Mesenchymal stem cell (in vitro differentiated cells and primary cell): ENCODE measurements around the gene EIF6. TPM values are rescaled to one million over a fixed set of nuclear protein-coding genes. Genes with fewer than 3 reads are reported as not detected.

Source experiments
- DNase-seq: peaks from one replicate; pipeline ENCODE4 v3.0.0-alpha.2; 2013
- H2AFZ ChIP-seq: one replicate; pipeline ENCODE4 v1.6.1; 2013; ENCODE audit warnings: low read depth, mild to moderate bottlenecking, control low read depth, inconsistent platforms, low read length, moderate library complexity
- H2AK5ac ChIP-seq: 2 replicates; pipeline ENCODE4 v1.6.1; 2013; ENCODE audit warnings: low read length, moderate library complexity, mild to moderate bottlenecking, inconsistent platforms; ENCODE audit not compliant: severe bottlenecking
- H2BK120ac ChIP-seq: one replicate; pipeline ENCODE4 v1.6.1; 2013; ENCODE audit warnings: low read depth, mild to moderate bottlenecking, inconsistent platforms, low read length, moderate library complexity
- H2BK12ac ChIP-seq, 2 experiments: one replicate each; pipeline ENCODE4 v1.6.1; 2013; ENCODE audit warnings: inconsistent platforms in 2 of 2, low read length in 2 of 2, mild to moderate bottlenecking in 2 of 2, moderate library complexity in 2 of 2, control low read depth in 1 of 2
- H2BK15ac ChIP-seq: one replicate; pipeline ENCODE4 v1.6.1; 2013; ENCODE audit warnings: mild to moderate bottlenecking, low read depth, inconsistent platforms; ENCODE audit not compliant: poor library complexity, severe bottlenecking
- H2BK5ac ChIP-seq: 2 replicates; pipeline ENCODE4 v1.6.1; 2013; ENCODE audit warnings: low read depth, mild to moderate bottlenecking, low read length, control low read depth, inconsistent platforms; ENCODE audit not compliant: poor library complexity, severe bottlenecking
- H3K14ac ChIP-seq, 2 experiments: one replicate each; pipeline ENCODE4 v1.6.1; 2013; ENCODE audit warnings: inconsistent platforms in 2 of 2, low read length in 2 of 2, control low read depth in 1 of 2, mild to moderate bottlenecking in 1 of 2, moderate library complexity in 1 of 2
- H3K18ac ChIP-seq, 2 experiments: one replicate each; pipeline ENCODE4 v1.6.1; 2013; ENCODE audit warnings: inconsistent platforms in 2 of 2, low read length in 2 of 2, control low read depth in 1 of 2, low read depth in 1 of 2, mild to moderate bottlenecking in 1 of 2
- H3K23ac ChIP-seq, 2 experiments: one replicate each; pipeline ENCODE4 v1.6.1; 2013; ENCODE audit warnings: inconsistent platforms in 2 of 2, low read length in 2 of 2, mild to moderate bottlenecking in 2 of 2, moderate library complexity in 2 of 2, control low read depth in 1 of 2
- H3K27ac ChIP-seq: 2 replicates; pipeline ENCODE4 v1.5.1; 2013; ENCODE audit warnings: mild to moderate bottlenecking, moderate library complexity, low read length, control low read depth, inconsistent platforms; ENCODE audit not compliant: poor library complexity, severe bottlenecking
- H3K27me3 ChIP-seq, 2 experiments: 2 replicates each; pipeline versions ENCODE4 v1.6.1 to v1.7.0; 2013; ENCODE audit warnings: low read length in 2 of 2, mild to moderate bottlenecking in 2 of 2, moderate library complexity in 2 of 2, control low read depth in 1 of 2, inconsistent platforms in 1 of 2; ENCODE audit not compliant: control insufficient read depth in 1 of 2, insufficient read depth in 1 of 2
- H3K36me3 ChIP-seq, 2 experiments: 2 replicates each; pipeline versions ENCODE4 v1.6.1 to v1.7.0; 2013; ENCODE audit warnings: low read length in 2 of 2, control low read depth in 1 of 2, inconsistent platforms in 1 of 2, low read depth in 1 of 2, mild to moderate bottlenecking in 1 of 2; ENCODE audit not compliant: insufficient read depth in 2 of 2, control insufficient read depth in 1 of 2
- H3K4ac ChIP-seq, 2 experiments: one replicate each; pipeline ENCODE4 v1.6.1; 2013; ENCODE audit warnings: inconsistent platforms in 2 of 2, low read length in 2 of 2, mild to moderate bottlenecking in 2 of 2, moderate library complexity in 2 of 2, control low read depth in 1 of 2, low read depth in 1 of 2
- H3K4me1 ChIP-seq: 2 replicates; pipeline ENCODE4 v1.6.1; 2013; ENCODE audit warnings: low read depth, low read length, control low read depth; ENCODE audit not compliant: control insufficient read depth, insufficient read depth
- H3K4me2 ChIP-seq: 2 replicates; pipeline ENCODE4 v1.6.1; 2013; ENCODE audit warnings: low read length, mild to moderate bottlenecking, inconsistent platforms; ENCODE audit not compliant: poor library complexity, severe bottlenecking
- H3K4me3 ChIP-seq, 2 experiments: 2 replicates each; pipeline versions ENCODE4 v1.5.1 to v1.7.0; 2013; ENCODE audit warnings: low read length in 2 of 2, mild to moderate bottlenecking in 2 of 2, control low read depth in 1 of 2, low read depth in 1 of 2; ENCODE audit not compliant: insufficient read depth in 1 of 2
- H3K79me1 ChIP-seq: replicated peaks from 2 replicates; pipeline ENCODE4 v1.6.1; 2013; ENCODE audit warnings: mild to moderate bottlenecking, control low read depth, low read length, inconsistent platforms; ENCODE audit not compliant: poor library complexity, severe bottlenecking
- H3K9ac ChIP-seq: 2 replicates; pipeline ENCODE4 v1.7.0; 2013; ENCODE audit warnings: mild to moderate bottlenecking, low read length, moderate library complexity
- H3K9me3 ChIP-seq: 2 replicates; pipeline ENCODE4 v1.7.0; 2013; ENCODE audit warnings: mild to moderate bottlenecking, low read length; ENCODE audit not compliant: control insufficient read depth
- H4K8ac ChIP-seq: one replicate; pipeline ENCODE4 v1.6.1; 2013; ENCODE audit warnings: inconsistent platforms, mild to moderate bottlenecking, low read length, moderate library complexity
- H4K91ac ChIP-seq: one replicate; pipeline ENCODE4 v1.6.1; 2013; ENCODE audit warnings: mild to moderate bottlenecking, low read length, inconsistent platforms
- WGBS: methylation state at CpG from one replicate; pipeline ENCODE4 v1.1.7; 2013; ENCODE audit warnings: mixed read lengths; 5-methylcytosine and 5-hydroxymethylcytosine counted together
- polyA plus RNA-seq, 2 experiments: library from polyadenylated mRNA; stranded (reverse); fragments of 200-250 nt; gene quantifications; one replicate each; pipeline ENCODE4 v1.2.3, GENCODE V29; 2013

The EIF6 gene
- polyA plus RNA-seq (2013, experiment 1 of 2) = 110 TPM
- polyA plus RNA-seq (2013, experiment 2 of 2) = 112 TPM

- peak within 1 kb of the TSS; percentile 81 for H3K4me2 ChIP-seq
- peak within 1 kb of the TSS; percentile 99 for H2BK15ac ChIP-seq
- peaks cover 19 to 27% of the 10 kb centered on the region in 2 experiments for H3K36me3 ChIP-seq
- H4K91ac ChIP-seq = peak within 1 kb of the TSS; percentile 57
- H3K9ac ChIP-seq = peak within 1 kb of the TSS; percentile 95
- H2BK120ac ChIP-seq = peak within 1 kb of the TSS; percentile 29
- H2BK12ac ChIP-seq = peak within 1 kb of the TSS in 1 of 2 experiments; percentile 43
- H3K4ac ChIP-seq = peak within 1 kb of the TSS; percentile 57 to 77
- H4K8ac ChIP-seq = peak within 1 kb of the TSS; percentile 98
- DNase-seq = peak; percentile 88
- peak within 1 kb of the TSS; percentile 87 for H3K27ac ChIP-seq
- no peaks in the 10 kb centered on the region for H3K9me3 ChIP-seq
- H2AFZ ChIP-seq = peak within 1 kb of the TSS; percentile 87
- peak within 1 kb of the TSS; percentile 74 for H2AK5ac ChIP-seq
- peak within 1 kb of the TSS; percentile 73 to 82 for H3K18ac ChIP-seq
- H3K14ac ChIP-seq = peak within 1 kb of the TSS in 1 of 2 experiments; percentile 85
- peak within 1 kb of the TSS in 1 of 2 experiments; percentile 62 for H3K23ac ChIP-seq
- peak within 1 kb of the TSS; percentile 76 to 99 for H3K4me3 ChIP-seq
- H3K79me1 ChIP-seq = no peaks in the 10 kb centered on the region
- H3K27me3 ChIP-seq = no peaks in the 10 kb centered on the region
- under 1% methylated on average over 51 of the region's 61 CpGs for WGBS
- peak within 1 kb of the TSS; percentile 48 for H2BK5ac ChIP-seq
- H3K4me1 ChIP-seq = peaks cover 23% of the 10 kb centered on the region
Measured at GRCh38 chr20:35284267-35284991, at the start of gene EIF6. TSS of gene EIF6 (minus strand) at chr20:35284772. CDS start at chr20:35284487, 285 bp downstream.

GRCh38 chr20:35333606-35334005 is 49.0 kb upstream of the EIF6 start:
- peaks cover 3% of the 10 kb centered on the region for H3K4me1 ChIP-seq
- H3K14ac ChIP-seq = no peak overlapping the region
- no peak overlapping the region for H2BK12ac ChIP-seq
- H4K91ac ChIP-seq = no peak overlapping the region
- H3K9me3 ChIP-seq = no peaks in the 10 kb centered on the region
- no peak overlapping the region for H2AFZ ChIP-seq
- H3K4me3 ChIP-seq = no peak overlapping the region
- H3K4me2 ChIP-seq = no peak overlapping the region
- H3K27ac ChIP-seq = no peak overlapping the region
- peak overlapping the region in 1 of 2 experiments; percentile 56 for H3K18ac ChIP-seq
- H2BK15ac ChIP-seq = no peak overlapping the region
- H3K27me3 ChIP-seq = no peaks in the 10 kb centered on the region
- H3K79me1 ChIP-seq = peaks cover 8% of the 10 kb centered on the region
- 80% methylated on average over 1 of the region's 4 CpGs for WGBS
- no peak overlapping the region for H3K23ac ChIP-seq
- H2BK5ac ChIP-seq = no peak overlapping the region
- H2BK120ac ChIP-seq = no peak overlapping the region
- H3K36me3 ChIP-seq = peaks cover 4 to 9% of the 10 kb centered on the region in 2 experiments
- no peak overlapping the region for H4K8ac ChIP-seq
- DNase-seq = no peak
- no peak overlapping the region for H2AK5ac ChIP-seq
- no peak overlapping the region for H3K4ac ChIP-seq
- peak overlapping the region; percentile 41 for H3K9ac ChIP-seq

GRCh38 chr20:35332540-35333200 is 48.1 kb upstream of the EIF6 start:
- Histone ChIP-seq H3K27ac (no peak overlapping the region), H4K91ac (no peak overlapping the region), H3K4me3 (no peak overlapping the region), H3K9ac (no peak overlapping the region), H3K9me3 (no peaks in the 10 kb centered on the region), H3K4me2 (no peak overlapping the region), H3K4ac (no peak overlapping the region), H2BK120ac (no peak overlapping the region), H3K14ac (no peak overlapping the region), H3K36me3 (peaks cover 4 to 9% of the 10 kb centered on the region in 2 experiments), H3K4me1 (no peaks in the 10 kb centered on the region), H3K23ac (no peak overlapping the region), H3K79me1 (peaks cover 8% of the 10 kb centered on the region), H2AFZ (no peak overlapping the region), H3K18ac (no peak overlapping the region), H2BK5ac (no peak overlapping the region), H2BK15ac (no peak overlapping the region), H2AK5ac (no peak overlapping the region), H3K27me3 (no peaks in the 10 kb centered on the region), H2BK12ac (no peak overlapping the region), H4K8ac (no peak overlapping the region)
- DNase-seq = no peak
- WGBS = 89% methylated on average over 4 of the region's 5 CpGs
